Osteoblast (primary cell): ENCODE data around the gene CAPZB. TPM values are rescaled to one million over a fixed set of nuclear protein-coding genes. Genes with fewer than 3 reads are reported as not detected.
A peak's percentile ranks its signal among the peaks of the same experiment; 100 is the strongest.

Experiments
- DNase-seq: peaks from one replicate; pipeline ENCODE4 v3.0.0; 2011; ENCODE audit warnings: low spot score, mixed read lengths; ENCODE audit not compliant: insufficient read length; ENCODE audit errors: missing footprints
- H2AFZ ChIP-seq: 2 replicates; pipeline ENCODE4 v1.6.0; 2011; ENCODE audit warnings: mild to moderate bottlenecking, low read length
- H3K27ac ChIP-seq: 2 replicates; pipeline ENCODE4 v1.5.1; 2011; ENCODE audit warnings: mild to moderate bottlenecking, low read depth, low read length, moderate library complexity
- H3K27me3 ChIP-seq: 2 replicates; pipeline ENCODE4 v1.6.0; 2012; ENCODE audit warnings: mild to moderate bottlenecking, control low read depth, inconsistent platforms, low read length, moderate library complexity; ENCODE audit not compliant: insufficient read depth
- H3K36me3 ChIP-seq: 2 replicates; pipeline ENCODE4 v1.5.1; 2011; ENCODE audit warnings: mild to moderate bottlenecking, low read length, control low read depth, moderate library complexity; ENCODE audit not compliant: insufficient read depth
- H3K4me1 ChIP-seq: 2 replicates; pipeline ENCODE4 v1.5.1; 2011; ENCODE audit warnings: mild to moderate bottlenecking, low read length, control low read depth, moderate library complexity; ENCODE audit not compliant: insufficient read depth
- H3K4me2 ChIP-seq: 2 replicates; pipeline ENCODE4 v1.6.0; 2011; ENCODE audit warnings: mild to moderate bottlenecking, low read length; ENCODE audit not compliant: insufficient read depth
- H3K4me3 ChIP-seq: fragments of 200-600 bp; sonication (generic); 3 replicates; pipeline ENCODE4 v1.5.1; 2012; ENCODE audit warnings: mild to moderate bottlenecking, low read length, inconsistent platforms; ENCODE audit not compliant: insufficient read depth
- H3K79me2 ChIP-seq: 2 replicates; pipeline ENCODE4 v1.6.0; 2012; ENCODE audit warnings: mild to moderate bottlenecking, low read length, control low read depth, inconsistent platforms; ENCODE audit not compliant: insufficient read depth
- H3K9me3 ChIP-seq: 2 replicates; pipeline ENCODE4 v1.5.1; 2011; ENCODE audit warnings: low read depth, low read length, control low read depth
- H4K20me1 ChIP-seq: 2 replicates; pipeline ENCODE4 v1.6.0; 2012; ENCODE audit warnings: mild to moderate bottlenecking, low read length, control low read depth; ENCODE audit not compliant: insufficient read depth
- total RNA-seq: library from RNA; depleted of rRNA; stranded (reverse); fragments of >200 nt; gene quantifications from 2 replicates; pipeline ENCODE4 v1.2.3, GENCODE V29; 2012
- TF ChIP-seq, protein P1 (sequence below): IDR thresholded peaks from 2 replicates; pipeline ENCODE4 v1.5.1; 2011; ENCODE audit warnings: mild to moderate bottlenecking, low read depth, low read length, moderate library complexity; ENCODE audit errors: extremely low read depth

The CAPZB gene
- total RNA-seq, 1 donor, result 217 TPM

DNA sequence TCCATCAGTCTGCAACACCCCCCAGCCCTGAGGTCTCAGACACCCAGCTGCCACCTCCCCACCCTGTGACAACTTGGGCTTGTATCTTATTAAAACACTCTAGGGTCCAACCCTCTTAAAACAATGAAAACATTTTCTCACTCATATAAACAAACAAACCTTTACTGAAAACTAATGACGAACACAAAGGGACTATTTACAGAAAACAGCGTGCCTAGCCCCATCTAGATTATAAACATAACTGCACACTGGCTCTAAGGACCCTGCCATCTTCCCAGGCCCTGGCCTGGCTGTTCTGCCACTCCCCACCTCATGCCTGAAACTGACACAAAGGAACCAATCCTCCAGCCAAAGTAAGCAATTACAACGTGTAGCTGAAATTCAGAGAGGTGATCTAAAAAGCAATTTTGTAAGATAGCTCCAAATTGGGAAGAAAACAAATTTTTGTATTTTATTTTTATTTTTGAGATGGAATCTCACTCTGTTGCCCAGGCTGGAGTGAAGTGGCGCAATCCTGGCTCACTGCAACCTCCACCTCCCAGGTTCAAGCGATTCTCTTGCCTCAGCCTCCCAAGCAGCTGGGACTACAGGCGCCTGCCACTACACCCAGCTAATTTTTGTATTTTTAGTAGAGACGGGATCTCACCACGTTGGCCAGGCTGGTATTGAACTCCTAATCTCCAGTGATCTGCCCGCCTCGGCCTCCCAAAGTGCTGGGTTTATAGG lies 40.9 kb downstream of the CAPZB start:
- no peak overlapping the region for H2AFZ ChIP-seq
- H3K9me3 ChIP-seq, result no peaks in the 10 kb centered on the region
- H4K20me1 ChIP-seq, result peaks cover 34% of the 10 kb centered on the region
- H3K4me2 ChIP-seq, result no peak overlapping the region
- DNase-seq, result no peak
- H3K79me2 ChIP-seq, result peaks cover 96% of the 10 kb centered on the region
- H3K36me3 ChIP-seq, result peaks cover 18% of the 10 kb centered on the region
- H3K4me3 ChIP-seq, result no peak overlapping the region
- peaks cover 62% of the 10 kb centered on the region for H3K4me1 ChIP-seq
- H3K27me3 ChIP-seq, result no peaks in the 10 kb centered on the region
- H3K27ac ChIP-seq, result no peak overlapping the region
- TF ChIP-seq, protein P1, sequence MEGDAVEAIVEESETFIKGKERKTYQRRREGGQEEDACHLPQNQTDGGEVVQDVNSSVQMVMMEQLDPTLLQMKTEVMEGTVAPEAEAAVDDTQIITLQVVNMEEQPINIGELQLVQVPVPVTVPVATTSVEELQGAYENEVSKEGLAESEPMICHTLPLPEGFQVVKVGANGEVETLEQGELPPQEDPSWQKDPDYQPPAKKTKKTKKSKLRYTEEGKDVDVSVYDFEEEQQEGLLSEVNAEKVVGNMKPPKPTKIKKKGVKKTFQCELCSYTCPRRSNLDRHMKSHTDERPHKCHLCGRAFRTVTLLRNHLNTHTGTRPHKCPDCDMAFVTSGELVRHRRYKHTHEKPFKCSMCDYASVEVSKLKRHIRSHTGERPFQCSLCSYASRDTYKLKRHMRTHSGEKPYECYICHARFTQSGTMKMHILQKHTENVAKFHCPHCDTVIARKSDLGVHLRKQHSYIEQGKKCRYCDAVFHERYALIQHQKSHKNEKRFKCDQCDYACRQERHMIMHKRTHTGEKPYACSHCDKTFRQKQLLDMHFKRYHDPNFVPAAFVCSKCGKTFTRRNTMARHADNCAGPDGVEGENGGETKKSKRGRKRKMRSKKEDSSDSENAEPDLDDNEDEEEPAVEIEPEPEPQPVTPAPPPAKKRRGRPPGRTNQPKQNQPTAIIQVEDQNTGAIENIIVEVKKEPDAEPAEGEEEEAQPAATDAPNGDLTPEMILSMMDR, result no peak

DNA sequence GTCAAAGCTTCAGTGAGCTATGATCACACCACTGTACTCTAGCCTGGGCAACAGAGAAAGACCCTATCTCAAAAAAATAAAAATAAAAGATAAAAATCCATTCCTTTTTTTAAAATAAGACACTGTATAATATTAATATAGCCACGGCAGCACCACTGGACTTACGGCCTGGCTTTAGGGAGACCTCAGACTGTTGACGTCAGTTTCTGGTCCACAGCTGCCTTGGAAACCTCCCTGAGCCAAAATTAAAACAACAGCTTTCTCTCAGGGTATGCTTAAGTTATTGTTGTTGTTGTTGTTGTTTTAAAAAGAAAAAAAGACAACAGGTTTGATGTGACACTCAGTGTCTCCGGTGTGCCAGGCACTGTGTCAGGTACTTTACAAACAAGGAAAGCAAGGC lies 42.0 kb downstream of the CAPZB start:
- peaks cover 16% of the 10 kb centered on the region for H3K36me3 ChIP-seq
- H4K20me1 ChIP-seq, result peaks cover 34% of the 10 kb centered on the region
- peak overlapping the region; percentile 15 for H3K27ac ChIP-seq
- DNase-seq, result no peak
- peaks cover 53% of the 10 kb centered on the region for H3K4me1 ChIP-seq
- H3K4me3 ChIP-seq, result no peak overlapping the region
- TF ChIP-seq, protein P1, result no peak
- no peaks in the 10 kb centered on the region for H3K27me3 ChIP-seq
- H3K9me3 ChIP-seq, result no peaks in the 10 kb centered on the region
- H2AFZ ChIP-seq, result no peak overlapping the region
- H3K4me2 ChIP-seq, result no peak overlapping the region
- peaks cover 97% of the 10 kb centered on the region for H3K79me2 ChIP-seq

DNA sequence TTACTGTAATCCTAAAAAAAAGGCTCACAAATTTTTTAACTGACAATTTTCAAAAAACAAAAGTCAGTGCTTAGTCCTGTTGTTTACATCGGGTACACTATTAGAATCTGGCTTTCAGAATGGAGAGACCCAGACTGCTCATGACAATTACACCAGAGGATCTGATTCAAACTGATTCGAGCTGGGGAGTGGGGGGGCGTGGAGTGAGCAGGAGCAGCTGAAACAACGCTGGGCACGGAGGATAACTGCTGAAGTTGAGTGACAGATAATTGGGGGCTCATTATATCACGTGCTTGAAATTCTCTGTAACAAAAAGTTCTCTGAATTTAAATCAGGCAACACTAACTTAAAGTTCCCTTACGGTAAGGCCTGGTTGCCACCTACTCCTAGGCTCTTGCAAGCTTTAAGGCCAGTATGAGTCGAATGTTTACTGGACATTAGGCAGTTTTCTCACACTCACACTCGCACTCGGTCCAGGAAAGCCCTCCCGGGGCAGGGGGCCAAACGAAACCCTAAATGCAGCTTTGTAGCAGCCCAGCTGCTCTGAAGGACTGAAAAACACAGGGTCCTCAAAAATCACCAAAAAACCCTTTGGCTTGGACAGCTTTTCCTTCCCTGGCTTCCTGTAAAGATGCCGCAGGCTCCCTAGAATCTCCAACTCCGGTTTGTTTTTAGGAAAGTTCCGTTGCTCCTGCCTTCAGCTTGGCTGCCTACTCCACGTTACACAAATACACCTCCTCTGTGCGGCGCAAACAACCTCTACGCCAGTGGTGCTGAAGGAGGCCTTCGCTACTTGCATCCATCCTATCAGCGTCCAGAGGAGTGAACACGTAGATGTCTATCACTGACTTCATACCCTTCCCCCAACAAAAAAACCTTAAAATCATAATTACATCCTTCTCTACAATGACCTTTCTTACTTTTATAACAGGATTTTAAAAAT lies 42.9 kb downstream of the CAPZB start:
- no peaks in the 10 kb centered on the region for H3K9me3 ChIP-seq
- peaks cover 29% of the 10 kb centered on the region for H4K20me1 ChIP-seq
- H3K36me3 ChIP-seq, result peaks cover 16% of the 10 kb centered on the region
- TF ChIP-seq, protein P1, result no peak
- H3K27ac ChIP-seq, result peak overlapping the region; percentile 77
- no peak overlapping the region for H3K4me3 ChIP-seq
- H2AFZ ChIP-seq, result no peak overlapping the region
- peak; percentile 74 for DNase-seq
- H3K4me2 ChIP-seq, result peak overlapping the region; percentile 31
- peaks cover 97% of the 10 kb centered on the region for H3K79me2 ChIP-seq
- H3K27me3 ChIP-seq, result no peaks in the 10 kb centered on the region
- peaks cover 53% of the 10 kb centered on the region for H3K4me1 ChIP-seq
